Sigmoid colon (tissue), 7 donors: Measurements from ENCODE around the gene RNF144A. TPM values are rescaled to one million over a fixed set of nuclear protein-coding genes. Genes with fewer than 3 reads are reported as not detected.

Experiments
- DNase-seq: peaks from one replicate; pipeline ENCODE4 v3.0.0-alpha.2; 2019
- H3K27ac ChIP-seq, 4 donors: fragments of 200-600 bp; sonication (generic); one replicate each; pipeline ENCODE4 v1.5.1; 2016 to 2019; ENCODE audit warnings: mild to moderate bottlenecking in 1 of 4
- H3K27me3 ChIP-seq, 3 donors: fragments of 200-600 bp; sonication (generic); one replicate each; pipeline ENCODE4 v1.5.1; 2019; ENCODE audit warnings: mild to moderate bottlenecking in 1 of 3
- H3K36me3 ChIP-seq, 4 donors: fragments of 200-600 bp; sonication (generic); one replicate each; pipeline ENCODE4 v1.5.1; 2016 to 2019
- H3K4me1 ChIP-seq, 4 donors: fragments of 200-600 bp; sonication (generic); one replicate each; pipeline ENCODE4 v1.5.1; 2017 to 2019
- H3K4me3 ChIP-seq, 4 donors: fragments of 200-600 bp; sonication (generic); one replicate each; pipeline ENCODE4 v1.5.1; 2017 to 2019; ENCODE audit warnings: mild to moderate bottlenecking in 2 of 4, moderate library complexity in 1 of 4
- H3K9me3 ChIP-seq, 4 donors: fragments of 200-600 bp in 3 of 4; sonication (generic) in 3 of 4; one replicate each; pipeline versions ENCODE4 v1.5.1 to v1.6.1; 2013 to 2019
- CTCF ChIP-seq, 4 experiments: fragments of 450-650 bp in 3 of 4; fragments of 200-600 bp in 1 of 4; IDR thresholded peaks; one replicate each; pipeline ENCODE4 v1.5.1; 2016 to 2019; ENCODE audit warnings: antibody characterized with exemption in 4 of 4, mild to moderate bottlenecking in 3 of 4, moderate library complexity in 2 of 4
- EP300 ChIP-seq, 4 donors: sonication (generic); formaldehyde crosslinking; IDR thresholded peaks; one replicate each; pipeline ENCODE4 v1.6.1; 2017; ENCODE audit warnings: antibody characterized with exemption in 4 of 4
- POLR2A ChIP-seq, 2 donors: fragments of 450-650 bp; IDR thresholded peaks; one replicate each; pipeline ENCODE4 v1.6.1; 2016; ENCODE audit warnings: antibody characterized with exemption in 2 of 2, mild to moderate bottlenecking in 2 of 2, moderate library complexity in 2 of 2
- POLR2AphosphoS5 ChIP-seq, 4 donors: sonication (generic); formaldehyde crosslinking; IDR thresholded peaks; one replicate each; pipeline ENCODE4 v1.6.1; 2017; ENCODE audit warnings: antibody characterized with exemption in 4 of 4
- WGBS, 2 donors: extraction: QIAGEN DNeasy Blood & Tissue Kit; methylation state at CpG; one replicate each; pipeline ENCODE4 v1.1.7; 2013; 5-methylcytosine and 5-hydroxymethylcytosine counted together
- intact Hi-C: fragments of 100-400 bp; cut with DNase I; formaldehyde crosslinking; loops from one replicate; pipeline ENCODE4 v1.15.1; 2023
- polyA plus RNA-seq, 3 donors: library from polyadenylated mRNA; stranded (reverse); fragments of 200-250 nt; gene quantifications; one replicate each; pipeline ENCODE4 v1.2.3, GENCODE V29; 2013
- total RNA-seq, 4 donors: library from RNA; depleted of rRNA; stranded (reverse); fragments of >200 nt; gene quantifications; one replicate each; pipeline ENCODE4 v1.1.0, GENCODE V29; 2016
- donor health status: healthy with polysubstance abuse.
- donor health status: Bipolar disorder and iron deficiency.
- donor health status: healthy.

Gene RNF144A
- total and polyA plus RNA-seq, 7 donors: 4.8 to 14.2 (median 12.1) TPM

- no peak for DNase-seq
- H3K27me3 ChIP-seq: no peaks in the 10 kb centered on the region
- no peaks in the 10 kb centered on the region for H3K9me3 ChIP-seq
- peaks cover 0 to 13% (median 8%) of the 10 kb centered on the region in 4 donors for H3K4me1 ChIP-seq
- TF ChIP-seq CTCF (IDR thresholded peaks at IDR 0.05) (no peak), POLR2AphosphoS5 (IDR thresholded peaks at IDR 0.05) (no peak), POLR2A (IDR thresholded peaks at IDR 0.05) (no peak), EP300 (IDR thresholded peaks at IDR 0.05) (no peak)
- H3K27ac ChIP-seq: no peak overlapping the region
- H3K36me3 ChIP-seq: no peaks in the 10 kb centered on the region
- 75 to 79% methylated on average over 6 of the region's 6 CpGs for WGBS, 2 donors
- no peak overlapping the region for H3K4me3 ChIP-seq
- intact Hi-C loops: no loop called here
Measured at GRCh38 chr2:6929196-6929819, 12.1 kb downstream of the RNF144A start.

- H3K4me3 ChIP-seq: no peak overlapping the region
- WGBS, 2 donors: 81 to 83% methylated on average over 4 of the region's 4 CpGs
- intact Hi-C loops: no loop called here
- no peaks in the 10 kb centered on the region for H3K36me3 ChIP-seq
- H3K9me3 ChIP-seq: no peaks in the 10 kb centered on the region
- H3K4me1 ChIP-seq: peaks cover 0 to 12% (median 8%) of the 10 kb centered on the region in 4 donors
- H3K27me3 ChIP-seq: no peaks in the 10 kb centered on the region
- no peak for DNase-seq
- H3K27ac ChIP-seq: no peak overlapping the region
- no peak for TF ChIP-seq POLR2A (IDR thresholded peaks at IDR 0.05)
- no peak for TF ChIP-seq CTCF (IDR thresholded peaks at IDR 0.05)
- TF ChIP-seq POLR2AphosphoS5 (IDR thresholded peaks at IDR 0.05): no peak
- TF ChIP-seq EP300 (IDR thresholded peaks at IDR 0.05): no peak
Measured at GRCh38 chr2:6930923-6931647, 13.9 kb downstream of the RNF144A start.

- no peaks in the 10 kb centered on the region for H3K9me3 ChIP-seq
- DNase-seq: no peak
- H3K36me3 ChIP-seq: no peaks in the 10 kb centered on the region
- H3K27me3 ChIP-seq: no peaks in the 10 kb centered on the region
- intact Hi-C loops: no loop called here
- 88% methylated on average over 1 of the region's 1 CpG for WGBS, 2 donors
- TF ChIP-seq CTCF (IDR thresholded peaks at IDR 0.05) (no peak), EP300 (IDR thresholded peaks at IDR 0.05) (no peak), POLR2A (IDR thresholded peaks at IDR 0.05) (no peak), POLR2AphosphoS5 (IDR thresholded peaks at IDR 0.05) (no peak)
- H3K4me3 ChIP-seq: no peak overlapping the region
- H3K4me1 ChIP-seq: peaks cover 0 to 9% (median 8%) of the 10 kb centered on the region in 4 donors
- H3K27ac ChIP-seq: no peak overlapping the region
Measured at GRCh38 chr2:6931753-6932152, 14.5 kb downstream of the RNF144A start.

- no peak for TF ChIP-seq CTCF (IDR thresholded peaks at IDR 0.05)
- peaks cover 0 to 5% (median 4%) of the 10 kb centered on the region in 4 donors for H3K4me1 ChIP-seq
- no peak overlapping the region for H3K4me3 ChIP-seq
- H3K36me3 ChIP-seq: no peaks in the 10 kb centered on the region
- DNase-seq: no peak
- H3K9me3 ChIP-seq: no peaks in the 10 kb centered on the region
- intact Hi-C loops: no loop called here
- 92 to 96% methylated on average over 1 of the region's 1 CpG for WGBS, 2 donors
- no peaks in the 10 kb centered on the region for H3K27me3 ChIP-seq
- no peak overlapping the region for H3K27ac ChIP-seq
Measured at GRCh38 chr2:6932206-6932605, 15.0 kb downstream of the RNF144A start.
